GM21528 (cell line): Measurements from ENCODE around the gene TBXA2R.

Source experiments
- ATAC-seq: cut with Tn5 transposase; IDR thresholded peaks from one replicate; pipeline ENCODE4 v1.9.1; 2021; ENCODE audit warnings: mild to moderate bottlenecking, moderate library complexity; ENCODE audit not compliant: unreplicated experiment, low FRiP score

TBXA2R gene

GRCh38 chr19:3563709-3564524 lies 42.8 kb downstream of the TBXA2R start:
- no peak for ATAC-seq

GRCh38 chr19:3557461-3558248 lies 49.0 kb downstream of the TBXA2R start, which contains the start of gene MFSD12:
Gene MFSD12, minus strand, starts transcription at chr19:3557586. Its CDS starts 183 bp downstream, at chr19:3557403.
- peak; percentile 80 for ATAC-seq

GRCh38 chr19:3556978-3557460 lies 49.7 kb downstream of the TBXA2R start:
- ATAC-seq, result peak; percentile 22

- no peak for ATAC-seq
These were observed 50.2 kb downstream of the TBXA2R start for GRCh38 chr19:3556423-3556977.

- no peak for ATAC-seq
These were observed 50.8 kb downstream of the TBXA2R start for GRCh38 chr19:3555653-3556422.

- no peak for ATAC-seq
These were observed 52.2 kb downstream of the TBXA2R start for GRCh38 chr19:3554254-3555083.

- no peak for ATAC-seq
These were observed 54.9 kb downstream of the TBXA2R start for GRCh38 chr19:3551792-3552095.

GRCh38 chr19:3550947-3551791 lies 55.5 kb downstream of the TBXA2R start:
- ATAC-seq, result no peak

GRCh38 chr19:3549816-3550215 lies 56.9 kb downstream of the TBXA2R start:
- ATAC-seq, result no peak

GRCh38 chr19:3548606-3549005 lies 58.1 kb downstream of the TBXA2R start:
- no peak for ATAC-seq

GRCh38 chr19:3547767-3548282 lies 58.9 kb downstream of the TBXA2R start:
- ATAC-seq, result no peak

GRCh38 chr19:3547301-3547731 lies 59.4 kb downstream of the TBXA2R start:
- no peak for ATAC-seq

GRCh38 chr19:3546119-3546518 lies 60.6 kb downstream of the TBXA2R start:
- no peak for ATAC-seq

- no peak for ATAC-seq
These were observed 61.0 kb downstream of the TBXA2R start for GRCh38 chr19:3545669-3546034.

- no peak for ATAC-seq
These were observed 61.7 kb downstream of the TBXA2R start for GRCh38 chr19:3544742-3545668.
